Right lobe of liver (tissue), 4 donors: ENCODE measurements around the gene C2orf92.
"Not testable (repeated sequence)": the region's sequence is repeated elsewhere in the genome, so short reads cannot be mapped to it uniquely, and the experiment has no call there.

Source experiments
- CTCF ChIP-seq, 4 donors: fragments of 200-600 bp in 3 of 4; fragments of 450-650 bp in 1 of 4; IDR thresholded peaks; one replicate each; pipeline versions ENCODE4 v1.5.1 to v1.8.0; 2016 to 2022; ENCODE audit warnings: antibody characterized with exemption in 4 of 4, mild to moderate bottlenecking in 2 of 4
- POLR2A ChIP-seq: fragments of 450-650 bp; IDR thresholded peaks from one replicate; pipeline ENCODE4 v1.6.1; 2017; ENCODE audit warnings: antibody characterized with exemption, mild to moderate bottlenecking
- donor health status: DM: no; HTN: no; CAD: no.
- donor health status: DM: no; HTN: no; CAD: no.
- donor health status: DM: no; HTN: yes; CAD: no.

GRCh38 chr2:97620492-97620891 lies 49.0 kb upstream of the C2orf92 start:
- TF ChIP-seq CTCF (IDR thresholded peaks at IDR 0.05); POLR2A: not testable (repeated sequence)
